GM18907 (cell line): ENCODE data around the gene CRMP1.

Experiments used
- ATAC-seq: cut with Tn5 transposase; IDR thresholded peaks from one replicate; pipeline ENCODE4 v1.9.1; 2021; ENCODE audit warnings: mild to moderate bottlenecking, moderate library complexity; ENCODE audit not compliant: unreplicated experiment

The CRMP1 gene

DNA sequence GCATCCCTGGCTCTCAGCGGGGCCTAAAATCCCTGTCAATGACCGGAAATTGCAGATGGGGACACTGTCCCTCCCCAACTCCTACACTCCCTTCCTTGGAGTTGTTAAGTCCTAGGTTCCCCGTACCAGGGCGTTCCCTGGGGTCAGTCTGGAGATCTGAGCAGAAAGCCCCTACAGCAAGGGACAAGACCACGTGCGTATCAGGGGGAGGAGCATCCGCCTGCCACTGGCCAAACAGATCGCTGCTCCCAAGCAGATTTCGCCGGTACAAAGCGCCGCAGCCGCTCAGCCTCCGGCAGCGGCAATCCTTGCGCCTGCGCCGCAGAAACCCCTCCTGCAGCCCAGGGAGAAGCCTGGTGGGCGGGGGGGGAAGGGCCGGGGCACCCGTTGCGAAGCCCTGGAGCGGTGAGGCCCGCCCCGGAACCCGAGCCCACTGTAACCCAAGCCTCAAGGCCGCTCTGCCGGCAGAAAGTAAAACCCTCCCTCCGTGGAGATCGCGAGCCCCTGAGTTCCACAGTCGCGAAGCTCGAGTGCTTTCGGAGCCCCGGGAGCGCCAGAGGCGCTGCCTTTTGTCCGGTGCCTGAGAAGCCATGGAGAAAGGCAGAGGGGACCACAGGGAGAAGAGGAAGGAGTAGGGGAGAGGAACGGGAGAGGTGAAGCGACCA is 2.7 kb downstream of the CRMP1 start:
- no peak for ATAC-seq

DNA sequence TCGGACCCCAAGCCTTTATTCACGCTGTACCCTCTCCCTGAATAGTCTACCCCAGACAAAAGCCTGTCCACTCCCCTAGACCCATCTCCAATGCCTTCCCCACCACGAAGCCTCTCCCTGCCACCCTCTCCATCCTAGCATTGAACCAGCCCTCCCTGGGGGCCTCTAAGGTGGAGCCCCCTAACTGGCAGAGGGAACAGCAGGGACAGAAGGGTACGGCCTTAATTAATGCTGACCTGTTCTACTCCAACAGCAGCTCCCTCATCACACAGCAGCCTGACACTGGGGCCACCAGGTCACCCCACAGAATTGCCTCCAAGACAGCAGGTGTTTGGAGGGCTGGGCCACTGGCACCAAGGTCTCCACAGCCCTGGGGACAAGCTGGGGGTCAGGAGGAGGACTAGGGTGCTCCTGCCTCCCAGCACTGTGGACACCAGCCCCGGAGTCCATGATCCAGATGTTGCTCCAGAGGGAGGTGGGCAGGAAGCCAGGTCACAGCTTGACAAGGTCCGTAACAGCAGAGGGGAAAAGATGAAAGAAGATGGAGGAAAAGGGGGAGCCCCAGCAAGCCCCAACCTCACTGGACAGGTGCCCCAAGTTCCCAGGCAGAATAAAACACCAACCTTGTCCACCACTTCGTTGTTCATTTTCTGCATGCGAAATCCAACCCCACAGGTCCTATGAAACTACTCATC is 3.7 kb downstream of the CRMP1 start:
- no peak for ATAC-seq

GRCh38 chr4:5888222-5889001 is 4.5 kb downstream of the CRMP1 start:
- ATAC-seq, result no peak

GRCh38 chr4:5887361-5888221 is 5.3 kb downstream of the CRMP1 start:
- no peak for ATAC-seq

GRCh38 chr4:5887011-5887360 is 5.9 kb downstream of the CRMP1 start:
- ATAC-seq, result no peak

GRCh38 chr4:5885733-5886132 is 7.2 kb downstream of the CRMP1 start:
- no peak for ATAC-seq

GRCh38 chr4:5884796-5885195 is 8.1 kb downstream of the CRMP1 start:
- no peak for ATAC-seq

DNA sequence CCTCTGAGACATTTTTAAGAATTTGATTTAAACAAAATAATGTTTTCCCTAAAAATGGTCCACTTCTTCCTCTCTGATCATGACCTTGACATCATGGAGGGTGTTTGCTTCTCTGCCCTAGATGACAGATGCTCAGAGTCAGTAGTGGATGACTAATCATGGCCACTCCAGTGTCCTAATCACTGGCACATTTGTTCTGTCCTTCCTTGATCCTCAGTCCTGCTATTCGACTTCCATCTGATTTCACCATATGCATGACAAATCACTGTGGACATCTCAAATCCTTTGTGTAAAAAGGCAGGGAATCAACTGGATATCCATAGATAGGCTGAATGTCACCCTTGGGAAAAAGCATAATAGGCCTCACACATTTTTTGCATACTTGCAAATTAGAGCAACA is 9.0 kb downstream of the CRMP1 start:
- ATAC-seq, result no peak

DNA sequence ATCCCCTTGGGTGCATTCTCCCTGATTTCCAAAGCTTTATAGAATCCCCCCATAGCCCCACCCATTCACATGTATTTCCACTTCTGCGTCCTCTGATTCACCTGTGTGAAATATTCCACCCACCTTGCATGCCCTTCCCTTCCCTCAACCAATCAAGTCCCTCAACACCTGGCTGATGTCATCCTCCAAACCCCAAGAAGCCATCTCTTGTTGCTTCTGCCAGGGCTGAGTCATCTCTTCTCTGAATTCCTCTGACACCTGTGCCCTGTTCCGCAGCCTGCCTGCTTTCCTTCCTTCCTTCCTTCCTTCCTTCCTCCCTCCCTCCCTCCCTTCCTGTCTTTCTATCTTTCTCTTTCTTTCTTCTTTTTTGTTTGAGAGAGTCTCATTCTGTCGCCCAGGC is 9.9 kb downstream of the CRMP1 start:
- ATAC-seq, result no peak

DNA sequence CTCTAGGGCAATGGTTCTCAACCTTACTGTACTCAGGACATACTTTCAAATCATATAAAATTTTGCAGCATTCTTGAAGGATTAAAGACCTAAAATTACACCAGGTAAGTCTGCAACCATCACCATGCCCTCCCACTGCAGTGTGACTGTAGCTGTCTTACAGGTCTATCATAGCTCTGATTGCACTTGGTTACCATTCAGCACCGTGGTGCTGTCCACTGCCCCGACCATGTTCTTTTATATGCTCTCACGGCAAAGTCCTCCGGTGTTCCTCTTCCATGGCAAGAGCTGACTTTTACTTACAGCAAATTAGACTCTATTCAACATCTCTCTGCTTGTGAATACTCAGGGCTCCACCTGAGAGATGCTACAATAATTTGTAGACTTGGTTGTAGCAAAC is 11.5 kb downstream of the CRMP1 start:
- no peak for ATAC-seq

DNA sequence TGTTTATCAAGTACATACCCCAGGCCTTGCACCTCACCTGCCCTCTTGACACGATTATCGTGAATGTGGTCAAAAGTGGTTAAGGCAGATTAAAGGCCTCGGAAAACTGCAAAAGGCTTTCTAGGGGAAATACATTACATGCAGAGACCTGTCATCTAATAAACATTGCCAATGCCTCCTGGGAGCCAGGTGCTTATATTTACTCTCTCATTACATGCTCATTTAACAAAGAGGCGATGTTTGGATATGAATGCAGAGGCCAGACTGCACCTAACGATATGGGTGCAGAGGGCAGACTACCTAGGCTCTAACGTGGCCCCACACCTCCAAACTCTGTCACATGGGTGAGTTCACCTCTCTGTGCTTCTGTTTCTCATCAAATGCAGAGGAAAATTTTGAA is 14.5 kb downstream of the CRMP1 start:
- no peak for ATAC-seq

DNA sequence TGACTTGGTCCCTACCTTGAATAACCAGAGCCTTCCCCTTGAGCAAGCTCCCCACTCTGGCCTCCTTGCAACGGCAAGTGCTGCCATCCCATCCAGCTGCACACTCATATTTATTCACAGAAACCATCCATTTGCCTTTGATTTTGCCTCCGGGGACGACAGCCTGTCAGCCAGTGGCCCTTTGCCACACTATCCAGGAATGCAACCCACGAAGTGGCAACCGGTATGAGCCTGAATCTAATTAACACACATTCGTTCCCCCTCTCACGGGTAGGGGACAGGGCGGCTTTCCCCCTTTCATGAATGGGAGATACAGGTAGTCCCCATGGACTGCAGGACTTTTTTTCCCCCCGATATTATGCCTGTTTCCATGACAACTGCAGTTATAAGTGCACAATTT is 15.5 kb downstream of the CRMP1 start:
- ATAC-seq, result no peak

DNA sequence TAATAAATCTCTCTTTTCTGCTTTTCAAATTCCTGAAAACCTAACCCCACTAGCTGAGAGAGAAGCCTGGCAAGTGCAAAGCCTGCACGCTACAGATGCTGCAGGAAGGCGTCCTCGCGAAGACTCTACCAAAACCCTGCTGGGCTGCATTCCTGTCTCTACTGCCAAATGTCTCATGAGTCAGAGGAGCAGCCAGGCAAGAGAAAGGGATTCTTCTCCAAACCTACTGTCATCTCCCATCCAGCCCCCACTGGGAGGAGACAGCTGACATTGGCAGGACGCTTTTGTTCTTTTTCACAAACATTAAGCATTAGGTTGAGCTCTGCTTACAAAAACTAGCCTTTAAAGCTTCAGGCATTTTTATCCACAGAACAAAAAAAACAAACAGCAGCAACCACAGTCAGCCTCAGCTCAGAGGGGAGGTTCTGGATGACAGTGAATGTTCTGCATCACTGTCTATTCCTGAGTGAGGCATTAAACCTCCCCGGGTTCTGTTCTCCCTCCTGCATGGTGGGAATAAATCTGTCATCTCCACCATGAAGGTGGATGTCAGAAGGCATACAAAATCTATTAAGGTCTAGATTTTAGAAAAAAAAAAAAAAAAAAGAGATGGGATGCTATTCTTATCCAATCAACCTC is 18.0 kb downstream of the CRMP1 start:
- no peak for ATAC-seq

DNA sequence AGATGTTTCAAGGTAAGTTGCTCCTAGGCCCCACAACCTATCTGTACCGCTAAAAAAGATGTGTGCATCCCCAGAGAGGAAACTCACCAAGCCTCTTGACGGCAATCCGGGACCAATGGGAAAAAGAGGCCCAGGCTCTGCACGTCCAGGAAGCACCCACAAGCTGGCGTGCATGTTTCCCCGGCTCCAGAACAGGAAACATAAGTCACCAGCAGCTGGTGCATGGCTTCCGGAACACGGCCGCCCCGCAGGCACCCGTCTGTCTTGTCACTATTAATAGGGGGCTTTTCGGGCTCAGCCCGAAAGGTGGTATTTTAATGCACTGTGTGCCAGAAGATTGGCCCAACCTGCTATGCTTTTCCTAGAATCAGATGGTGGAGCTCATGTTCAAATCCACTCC is 22.2 kb downstream of the CRMP1 start:
- ATAC-seq, result no peak

DNA sequence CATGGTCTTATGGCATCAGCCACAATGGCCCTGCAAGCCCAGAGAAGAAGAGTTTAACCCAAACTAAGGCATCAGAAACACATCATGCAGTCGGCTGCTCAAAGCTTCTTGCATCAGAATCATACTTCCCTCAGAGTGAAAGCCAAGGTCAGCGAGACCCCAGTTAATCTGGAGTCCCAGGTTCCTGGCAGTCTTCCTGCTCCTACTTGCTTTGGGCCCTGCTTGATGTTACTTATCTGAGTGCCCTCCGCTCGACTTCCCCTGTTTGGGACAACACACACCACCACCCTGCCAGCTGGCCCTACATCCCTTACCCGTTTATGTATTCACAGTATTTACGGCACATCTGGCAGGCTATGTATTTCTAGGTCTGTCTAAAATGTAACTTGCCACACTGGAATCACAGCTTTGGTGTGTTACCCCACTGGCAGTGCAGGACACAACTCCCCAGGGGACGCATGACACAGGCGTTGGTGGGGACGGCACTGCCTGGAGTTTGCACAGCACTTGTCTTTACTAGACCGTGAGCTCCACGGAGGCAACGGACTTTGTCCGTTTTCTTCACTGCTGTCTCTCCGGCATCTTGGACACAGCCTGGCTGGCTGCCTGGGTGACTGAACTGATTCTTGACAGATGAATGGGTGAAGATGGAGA is 22.8 kb downstream of the CRMP1 start:
- no peak for ATAC-seq

DNA sequence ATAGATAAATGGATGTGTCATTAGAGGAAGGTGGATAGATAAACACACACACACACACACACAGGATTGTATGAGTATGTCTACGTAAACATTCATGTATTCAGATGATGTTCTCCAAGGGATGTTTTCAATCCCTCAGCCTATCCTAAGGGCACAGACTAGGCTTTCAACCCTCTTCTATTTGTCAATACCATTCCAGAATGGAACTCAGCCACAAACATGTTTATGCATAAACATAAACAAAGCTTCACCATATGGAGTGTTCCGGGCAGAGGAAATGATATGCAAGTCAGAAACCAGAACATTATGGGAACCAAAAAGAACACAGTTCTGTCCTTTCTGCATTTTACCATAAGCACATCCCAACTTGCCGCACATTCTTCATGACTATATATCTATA is 25.0 kb downstream of the CRMP1 start:
- no peak for ATAC-seq

DNA sequence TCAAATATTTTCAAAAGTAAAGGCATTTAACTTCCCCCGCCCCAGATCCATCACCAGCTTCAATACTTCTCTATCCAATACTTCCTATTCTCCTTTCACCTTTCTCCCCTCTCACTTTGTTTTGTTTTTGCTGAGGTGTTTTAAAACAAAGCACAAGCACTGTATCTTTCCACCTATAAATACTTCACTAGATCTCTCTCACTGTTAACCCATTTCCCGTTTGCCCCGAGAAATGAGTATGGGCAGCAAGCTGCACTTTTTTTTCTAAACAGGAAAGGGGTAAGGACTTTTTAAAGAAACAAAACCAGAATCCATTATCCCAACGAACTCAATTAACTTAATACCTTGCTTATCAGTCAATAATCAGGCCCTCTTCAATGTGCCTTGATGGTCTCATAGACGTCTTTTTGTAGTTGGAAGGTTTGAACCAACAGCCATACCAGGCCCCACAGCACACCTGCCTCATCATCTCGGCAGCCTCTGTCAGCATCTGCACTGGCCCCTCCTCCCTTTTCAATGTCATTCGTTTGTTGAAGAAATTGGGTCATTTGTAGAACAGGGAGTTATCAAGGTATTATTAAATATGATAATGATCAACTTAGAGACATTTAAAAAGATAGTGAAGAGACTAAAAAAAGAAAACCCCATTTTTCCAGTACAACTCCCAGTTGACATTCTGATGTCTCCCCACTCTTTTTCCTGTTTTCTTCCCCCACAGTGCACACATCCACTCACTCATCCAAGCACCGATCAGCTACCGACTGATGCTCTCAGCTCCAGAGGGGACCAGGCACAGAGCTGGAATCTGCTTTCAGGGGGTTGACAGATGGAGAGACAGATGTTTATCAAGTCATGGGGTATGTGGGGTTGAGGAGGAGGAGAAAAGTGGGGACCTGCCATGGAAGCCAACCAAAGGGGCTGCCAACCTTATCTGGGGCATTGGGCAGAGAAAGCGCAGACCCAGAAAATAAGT is 25.8 kb downstream of the CRMP1 start:
- no peak for ATAC-seq

GRCh38 chr4:5865896-5866599 is 26.8 kb downstream of the CRMP1 start:
- ATAC-seq, result no peak
